Measurements from ENCODE around the gene LIN7B.

DNA sequence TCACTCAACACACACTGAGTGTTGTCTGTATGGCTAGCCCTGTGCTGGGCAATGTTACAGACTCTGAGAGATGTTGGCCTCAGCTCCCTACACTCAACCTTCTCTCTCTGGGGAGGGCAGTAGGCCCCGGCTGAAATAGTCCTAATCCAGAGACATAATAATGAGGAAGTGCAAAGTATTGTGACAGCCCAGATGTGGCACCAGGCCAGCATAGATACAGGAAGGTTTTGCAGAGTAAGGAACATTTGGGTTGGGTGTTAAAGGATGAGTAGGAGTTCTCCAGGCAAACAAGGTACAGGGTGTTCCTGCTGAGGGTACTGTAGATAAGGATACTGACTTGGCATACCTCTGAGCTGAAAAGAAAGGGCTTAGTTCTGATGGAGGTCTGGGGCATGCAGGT lies 2.4 kb downstream of the LIN7B start:
- no peak for TF ChIP-seq EP300 (IDR thresholded peaks at IDR 0.05)
- TF ChIP-seq, protein P1, sequence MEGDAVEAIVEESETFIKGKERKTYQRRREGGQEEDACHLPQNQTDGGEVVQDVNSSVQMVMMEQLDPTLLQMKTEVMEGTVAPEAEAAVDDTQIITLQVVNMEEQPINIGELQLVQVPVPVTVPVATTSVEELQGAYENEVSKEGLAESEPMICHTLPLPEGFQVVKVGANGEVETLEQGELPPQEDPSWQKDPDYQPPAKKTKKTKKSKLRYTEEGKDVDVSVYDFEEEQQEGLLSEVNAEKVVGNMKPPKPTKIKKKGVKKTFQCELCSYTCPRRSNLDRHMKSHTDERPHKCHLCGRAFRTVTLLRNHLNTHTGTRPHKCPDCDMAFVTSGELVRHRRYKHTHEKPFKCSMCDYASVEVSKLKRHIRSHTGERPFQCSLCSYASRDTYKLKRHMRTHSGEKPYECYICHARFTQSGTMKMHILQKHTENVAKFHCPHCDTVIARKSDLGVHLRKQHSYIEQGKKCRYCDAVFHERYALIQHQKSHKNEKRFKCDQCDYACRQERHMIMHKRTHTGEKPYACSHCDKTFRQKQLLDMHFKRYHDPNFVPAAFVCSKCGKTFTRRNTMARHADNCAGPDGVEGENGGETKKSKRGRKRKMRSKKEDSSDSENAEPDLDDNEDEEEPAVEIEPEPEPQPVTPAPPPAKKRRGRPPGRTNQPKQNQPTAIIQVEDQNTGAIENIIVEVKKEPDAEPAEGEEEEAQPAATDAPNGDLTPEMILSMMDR (IDR thresholded peaks at IDR 0.05) = no peak

Data from stomach (tissue), 4 donors.